ENCODE results near the gene MS4A8.
A peak's percentile ranks its signal among the peaks of the same experiment; 100 is the strongest.

MS4A8 gene

DNA sequence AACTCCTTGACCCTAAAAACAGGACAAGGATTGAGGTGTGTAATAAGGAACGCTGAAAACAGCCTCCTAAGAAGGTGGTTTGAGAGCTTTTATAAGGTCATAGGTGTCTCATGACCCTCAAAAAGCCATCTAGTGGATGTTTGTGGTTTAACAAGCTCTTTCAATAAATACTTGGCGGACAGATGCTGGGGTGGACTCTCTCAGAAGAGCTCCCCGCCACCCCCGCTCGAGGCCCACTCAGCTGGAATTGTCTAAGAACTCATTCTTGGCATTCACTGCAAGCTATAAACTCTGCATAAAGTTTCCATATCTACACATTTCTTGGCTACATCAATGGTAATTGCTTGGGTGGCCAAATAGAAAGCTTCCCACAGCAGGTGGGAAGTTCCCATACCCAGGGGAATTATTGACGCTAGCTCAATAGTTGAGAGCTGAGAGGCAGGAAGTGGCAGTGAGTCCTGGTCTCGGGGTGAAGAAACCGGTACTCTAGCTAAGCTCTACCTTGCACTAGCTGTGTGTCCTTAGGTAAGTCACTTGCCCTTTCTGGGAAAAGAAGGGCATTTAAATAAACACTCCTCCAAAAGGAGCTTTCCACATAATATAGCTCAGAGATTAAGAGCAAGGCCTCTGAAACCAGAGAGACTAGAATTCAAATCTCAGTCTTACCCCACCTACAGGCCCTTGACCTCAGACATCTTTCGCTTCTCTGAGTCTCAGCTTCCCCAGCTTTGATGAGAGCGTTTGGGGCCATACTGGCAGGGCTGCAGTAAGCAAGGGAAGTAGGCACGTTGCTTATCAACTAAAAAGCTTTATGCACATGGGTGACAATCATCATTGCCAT lies 63.7 kb downstream of the MS4A8 start:
- no peak for DNase-seq (ENCODE audit: low read depth)
- H3K4me3 ChIP-seq (ENCODE audit: low read depth, low read length), result no peak overlapping the region
- TF ChIP-seq, protein P1, sequence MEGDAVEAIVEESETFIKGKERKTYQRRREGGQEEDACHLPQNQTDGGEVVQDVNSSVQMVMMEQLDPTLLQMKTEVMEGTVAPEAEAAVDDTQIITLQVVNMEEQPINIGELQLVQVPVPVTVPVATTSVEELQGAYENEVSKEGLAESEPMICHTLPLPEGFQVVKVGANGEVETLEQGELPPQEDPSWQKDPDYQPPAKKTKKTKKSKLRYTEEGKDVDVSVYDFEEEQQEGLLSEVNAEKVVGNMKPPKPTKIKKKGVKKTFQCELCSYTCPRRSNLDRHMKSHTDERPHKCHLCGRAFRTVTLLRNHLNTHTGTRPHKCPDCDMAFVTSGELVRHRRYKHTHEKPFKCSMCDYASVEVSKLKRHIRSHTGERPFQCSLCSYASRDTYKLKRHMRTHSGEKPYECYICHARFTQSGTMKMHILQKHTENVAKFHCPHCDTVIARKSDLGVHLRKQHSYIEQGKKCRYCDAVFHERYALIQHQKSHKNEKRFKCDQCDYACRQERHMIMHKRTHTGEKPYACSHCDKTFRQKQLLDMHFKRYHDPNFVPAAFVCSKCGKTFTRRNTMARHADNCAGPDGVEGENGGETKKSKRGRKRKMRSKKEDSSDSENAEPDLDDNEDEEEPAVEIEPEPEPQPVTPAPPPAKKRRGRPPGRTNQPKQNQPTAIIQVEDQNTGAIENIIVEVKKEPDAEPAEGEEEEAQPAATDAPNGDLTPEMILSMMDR (IDR thresholded peaks at IDR 0.05; ENCODE audit: control insufficient read depth, extremely low read depth, insufficient read depth), result peak; percentile 33

- H3K4me3 ChIP-seq (ENCODE audit: low read depth, low read length), result no peak overlapping the region
- DNase-seq (ENCODE audit: low read depth), result no peak
- TF ChIP-seq, protein P1 (IDR thresholded peaks at IDR 0.05; ENCODE audit: control insufficient read depth, extremely low read depth, insufficient read depth), result no peak
Observed at GRCh38 chr11:60763692-60764369, 64.4 kb downstream of the MS4A8 start.

GRCh38 chr11:60764879-60765278 lies 65.5 kb downstream of the MS4A8 start:
- DNase-seq (ENCODE audit: low read depth), result no peak
- H3K4me3 ChIP-seq (ENCODE audit: low read depth, low read length), result no peak overlapping the region
- TF ChIP-seq, protein P1 (IDR thresholded peaks at IDR 0.05; ENCODE audit: control insufficient read depth, extremely low read depth, insufficient read depth), result no peak

DNA sequence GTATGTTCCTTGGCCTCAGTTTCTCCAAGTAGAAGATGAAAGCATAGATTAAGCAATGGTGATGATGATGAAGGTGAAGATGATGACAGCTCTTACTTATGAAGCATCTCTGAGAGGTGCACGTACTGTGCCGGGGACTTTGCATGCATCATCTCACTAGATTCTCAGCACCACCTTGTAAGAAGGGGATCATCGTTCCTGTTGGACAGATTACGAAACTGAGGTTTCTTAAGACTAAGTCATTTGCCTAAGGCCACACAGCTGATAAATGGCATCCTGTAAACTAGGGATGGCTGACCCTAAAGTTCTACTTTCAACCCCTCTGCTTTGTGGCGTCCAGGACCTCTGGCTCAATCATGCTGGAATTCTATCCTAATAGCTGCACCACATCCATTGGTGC lies 65.9 kb downstream of the MS4A8 start:
- TF ChIP-seq, protein P1 (IDR thresholded peaks at IDR 0.05; ENCODE audit: control insufficient read depth, extremely low read depth, insufficient read depth), result no peak
- no peak for DNase-seq (ENCODE audit: low read depth)
- H3K4me3 ChIP-seq (ENCODE audit: low read depth, low read length), result no peak overlapping the region

All from LNCaP clone FGC (cell line).